ACC112 (cell line): ENCODE results near the gene IFI30.

Source experiments
- H2AFZ ChIP-seq: fragments of 200-600 bp; sonication (generic); one replicate; pipeline ENCODE4 v1.6.0; 2017; ENCODE audit warnings: antibody characterized with exemption, low read length; ENCODE audit not compliant: unreplicated experiment
- H3K27ac ChIP-seq: fragments of 200-600 bp; sonication (generic); 2 replicates; pipeline ENCODE4 v1.5.1; 2014; ENCODE audit warnings: low read depth, mild to moderate bottlenecking, antibody characterized with exemption, low read length, moderate library complexity
- H3K27me3 ChIP-seq: fragments of 200-600 bp; sonication (generic); 2 replicates; pipeline ENCODE4 v1.6.1; 2014; ENCODE audit warnings: mild to moderate bottlenecking, antibody characterized with exemption, low read length, moderate library complexity, mixed read lengths; ENCODE audit not compliant: insufficient read depth
- H3K36me3 ChIP-seq: fragments of 200-600 bp; sonication (generic); 2 replicates; pipeline ENCODE4 v1.6.1; 2016; ENCODE audit warnings: mild to moderate bottlenecking, antibody characterized with exemption, low read length, moderate library complexity, mixed read lengths; ENCODE audit not compliant: insufficient read depth
- H3K4me1 ChIP-seq: fragments of 200-600 bp; sonication (generic); one replicate; pipeline ENCODE4 v1.6.1; 2016; ENCODE audit warnings: low read length, mixed read lengths; ENCODE audit not compliant: insufficient read depth, unreplicated experiment, control insufficient read depth
- H3K4me3 ChIP-seq: fragments of 200-600 bp; sonication (generic); 2 replicates; pipeline ENCODE4 v1.5.1; 2014; ENCODE audit warnings: mild to moderate bottlenecking, low read depth, low read length
- H3K79me2 ChIP-seq: fragments of 200-600 bp; sonication (generic); one replicate; pipeline ENCODE4 v1.6.0; 2016; ENCODE audit warnings: low read length; ENCODE audit not compliant: control insufficient read depth, unreplicated experiment, insufficient read depth

Gene IFI30

GRCh38 chr19:18171605-18172327 lies 1.8 kb upstream of the IFI30 start:
- Histone ChIP-seq H3K27ac (no peak overlapping the region), H3K4me3 (no peak overlapping the region), H3K4me1 (peaks cover 7% of the 10 kb centered on the region), H3K36me3 (no peaks in the 10 kb centered on the region), H2AFZ (no peak overlapping the region), H3K27me3 (no peaks in the 10 kb centered on the region), H3K79me2 (no peaks in the 10 kb centered on the region)

GRCh38 chr19:18172331-18173053 lies 1.1 kb upstream of the IFI30 start:
- H3K4me3 ChIP-seq: no peak overlapping the region
- H3K27me3 ChIP-seq: no peaks in the 10 kb centered on the region
- no peak overlapping the region for H3K27ac ChIP-seq
- H2AFZ ChIP-seq: no peak overlapping the region
- H3K4me1 ChIP-seq: peaks cover 7% of the 10 kb centered on the region
- no peaks in the 10 kb centered on the region for H3K79me2 ChIP-seq
- no peaks in the 10 kb centered on the region; the same call in 1 of the 2 replicates for H3K36me3 ChIP-seq

GRCh38 chr19:18173054-18173571 lies 500 bp upstream of the IFI30 start:
- Histone ChIP-seq H3K36me3 (no peaks in the 10 kb centered on the region; the same call in 1 of the 2 replicates), H3K79me2 (no peaks in the 10 kb centered on the region), H2AFZ (peak overlapping the region; percentile 54), H3K4me1 (peaks cover 7% of the 10 kb centered on the region), H3K27me3 (no peaks in the 10 kb centered on the region), H3K27ac (no peak overlapping the region), H3K4me3 (peak overlapping the region; percentile 84)

- H2AFZ ChIP-seq: no peak overlapping the region
- H3K27ac ChIP-seq: no peak overlapping the region
- peaks cover 7% of the 10 kb centered on the region for H3K4me1 ChIP-seq
- H3K27me3 ChIP-seq: no peaks in the 10 kb centered on the region
- no peaks in the 10 kb centered on the region; the same call in 1 of the 2 replicates for H3K36me3 ChIP-seq
- no peaks in the 10 kb centered on the region for H3K79me2 ChIP-seq
- H3K4me3 ChIP-seq: peak overlapping the region; percentile 84; the same call in 1 of the 2 replicates
Measured at GRCh38 chr19:18174983-18175382, 1.4 kb downstream of the IFI30 start.

- Histone ChIP-seq H2AFZ (no peak overlapping the region), H3K27me3 (no peaks in the 10 kb centered on the region), H3K27ac (no peak overlapping the region), H3K79me2 (no peaks in the 10 kb centered on the region), H3K36me3 (no peaks in the 10 kb centered on the region; the same call in 1 of the 2 replicates), H3K4me1 (peaks cover 7% of the 10 kb centered on the region), H3K4me3 (no peak overlapping the region)
Measured at GRCh38 chr19:18176367-18177310, 3.0 kb downstream of the IFI30 start.

GRCh38 chr19:18179957-18180356 lies 6.3 kb downstream of the IFI30 start:
- H3K79me2 ChIP-seq: no peaks in the 10 kb centered on the region
- H3K4me3 ChIP-seq: no peak overlapping the region
- no peak overlapping the region for H2AFZ ChIP-seq
- no peaks in the 10 kb centered on the region for H3K27me3 ChIP-seq
- H3K27ac ChIP-seq: no peak overlapping the region
- H3K36me3 ChIP-seq: no peaks in the 10 kb centered on the region; the same call in 1 of the 2 replicates
- H3K4me1 ChIP-seq: no peaks in the 10 kb centered on the region

- no peaks in the 10 kb centered on the region for H3K4me1 ChIP-seq
- no peaks in the 10 kb centered on the region for H3K36me3 ChIP-seq
- H3K27me3 ChIP-seq: no peaks in the 10 kb centered on the region
- no peak overlapping the region for H2AFZ ChIP-seq
- H3K4me3 ChIP-seq: no peak overlapping the region
- no peaks in the 10 kb centered on the region for H3K79me2 ChIP-seq
- no peak overlapping the region for H3K27ac ChIP-seq
Measured at GRCh38 chr19:18183529-18183928, 9.9 kb downstream of the IFI30 start.

GRCh38 chr19:18185538-18185937 lies 11.9 kb downstream of the IFI30 start:
- Histone ChIP-seq H3K4me3 (no peak overlapping the region), H3K4me1 (no peaks in the 10 kb centered on the region), H2AFZ (no peak overlapping the region), H3K79me2 (no peaks in the 10 kb centered on the region), H3K27ac (no peak overlapping the region), H3K27me3 (no peaks in the 10 kb centered on the region), H3K36me3 (no peaks in the 10 kb centered on the region)

- no peak overlapping the region for H3K27ac ChIP-seq
- H3K79me2 ChIP-seq: peaks cover 5% of the 10 kb centered on the region
- H2AFZ ChIP-seq: no peak overlapping the region
- H3K4me3 ChIP-seq: no peak overlapping the region
- no peaks in the 10 kb centered on the region for H3K27me3 ChIP-seq
- peaks cover 5% of the 10 kb centered on the region for H3K4me1 ChIP-seq
- H3K36me3 ChIP-seq: no peaks in the 10 kb centered on the region
Measured at GRCh38 chr19:18190278-18190677, 16.7 kb downstream of the IFI30 start.

GRCh38 chr19:18191640-18192062 lies 18.0 kb downstream of the IFI30 start:
- Histone ChIP-seq H3K27ac (peak overlapping the region; percentile 75), H2AFZ (no peak overlapping the region), H3K36me3 (no peaks in the 10 kb centered on the region), H3K4me3 (peak overlapping the region; percentile 85), H3K27me3 (no peaks in the 10 kb centered on the region), H3K4me1 (peaks cover 5% of the 10 kb centered on the region), H3K79me2 (peaks cover 5% of the 10 kb centered on the region)
